DMS79 treated with DMSO at 0.1 percent for 48 hours (cell line): Measurements from ENCODE around the gene CHI3L1.
"Not testable (repeated sequence)": the region's sequence is repeated elsewhere in the genome, so short reads cannot be mapped to it uniquely, and the experiment has no call there.

Experiments used
- DNase-seq: peaks from one replicate; lab custom pipeline; 2025; lab: John Stamatoyannopoulos, UW

CHI3L1 gene

GRCh38 chr1:203186446-203187303 lies at the start of gene CHI3L1:
CHI3L1 (minus strand) TSS chr1:203186704; CDS start chr1:203186623, 81 bp downstream.
- peak; percentile 23 for DNase-seq

GRCh38 chr1:203234901-203235300 lies 48.4 kb upstream of the CHI3L1 start:
- DNase-seq = not testable (repeated sequence)

GRCh38 chr1:203229471-203230135 lies 43.1 kb upstream of the CHI3L1 start, which contains the start of gene CHIT1:
CHIT1 (minus strand) TSS chr1:203229673; CDS start chr1:203229636, 37 bp downstream.
- no peak for DNase-seq

- no peak for DNase-seq
Measured at GRCh38 chr1:203228670-203229069, 42.2 kb upstream of the CHI3L1 start.

- DNase-seq = no peak
Measured at GRCh38 chr1:203227371-203228083, 41.0 kb upstream of the CHI3L1 start.

- DNase-seq = no peak
Measured at GRCh38 chr1:203225071-203225470, 38.6 kb upstream of the CHI3L1 start.

- no peak for DNase-seq
Measured at GRCh38 chr1:203223012-203223775, 36.7 kb upstream of the CHI3L1 start.

GRCh38 chr1:203219934-203220333 lies 33.4 kb upstream of the CHI3L1 start:
- no peak for DNase-seq

- DNase-seq = no peak
Measured at GRCh38 chr1:203219171-203219570, 32.7 kb upstream of the CHI3L1 start.

GRCh38 chr1:203217668-203218067 lies 31.2 kb upstream of the CHI3L1 start:
- no peak for DNase-seq

GRCh38 chr1:203217139-203217655 lies 30.7 kb upstream of the CHI3L1 start:
- DNase-seq = no peak

GRCh38 chr1:203216274-203217138 lies 30.0 kb upstream of the CHI3L1 start:
- DNase-seq = peak; percentile 82

GRCh38 chr1:203215573-203215972 lies 29.1 kb upstream of the CHI3L1 start:
- DNase-seq = peak; percentile 64

- DNase-seq = no peak
Measured at GRCh38 chr1:203214871-203215270, 28.4 kb upstream of the CHI3L1 start.

- DNase-seq = no peak
Measured at GRCh38 chr1:203213126-203213525, 26.6 kb upstream of the CHI3L1 start.

- DNase-seq = no peak
Measured at GRCh38 chr1:203211812-203212211, 25.3 kb upstream of the CHI3L1 start.

GRCh38 chr1:203210988-203211387 lies 24.5 kb upstream of the CHI3L1 start:
- no peak for DNase-seq

GRCh38 chr1:203210350-203210749 lies 23.8 kb upstream of the CHI3L1 start:
- no peak for DNase-seq

GRCh38 chr1:203208181-203208580 lies 21.7 kb upstream of the CHI3L1 start:
- no peak for DNase-seq

GRCh38 chr1:203207751-203208150 lies 21.2 kb upstream of the CHI3L1 start:
- DNase-seq = no peak
